ENCODE measurements around the gene P4HA1. TPM values are rescaled to one million over a fixed set of nuclear protein-coding genes. Genes with fewer than 3 reads are reported as not detected.
"Not testable (repeated sequence)": the region's sequence is repeated elsewhere in the genome, so short reads cannot be mapped to it uniquely, and the experiment has no call there.

P4HA1 gene
- total RNA-seq, 1 experiment from 2014 or later, result 65.9 TPM

DNA sequence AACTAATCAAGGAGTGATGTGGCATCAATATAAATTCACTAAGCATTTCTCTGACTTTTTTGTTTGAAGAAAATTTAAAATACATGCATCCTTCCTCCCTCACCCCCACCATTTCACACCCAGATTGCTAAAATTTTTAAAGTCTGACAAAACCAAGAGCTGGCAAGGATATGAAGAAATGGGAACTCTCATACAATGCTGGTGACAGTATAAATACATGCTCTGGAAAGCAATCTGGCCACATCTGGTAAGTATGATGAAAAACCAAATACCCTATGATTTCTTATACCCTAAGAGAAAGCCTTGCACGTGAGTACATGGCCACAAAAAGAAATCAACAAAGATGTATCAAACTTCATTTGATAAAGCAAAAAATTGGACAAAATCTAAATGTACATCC, 31.2 kb downstream of the P4HA1 start:
- peaks cover 16% of the 10 kb centered on the region for H3K36me3 ChIP-seq
- no peaks in the 10 kb centered on the region for H3K27me3 ChIP-seq
- no peaks in the 10 kb centered on the region for H3K9me3 ChIP-seq
- no peak overlapping the region for H3K4me3 ChIP-seq
- DNase-seq, result no peak

DNA sequence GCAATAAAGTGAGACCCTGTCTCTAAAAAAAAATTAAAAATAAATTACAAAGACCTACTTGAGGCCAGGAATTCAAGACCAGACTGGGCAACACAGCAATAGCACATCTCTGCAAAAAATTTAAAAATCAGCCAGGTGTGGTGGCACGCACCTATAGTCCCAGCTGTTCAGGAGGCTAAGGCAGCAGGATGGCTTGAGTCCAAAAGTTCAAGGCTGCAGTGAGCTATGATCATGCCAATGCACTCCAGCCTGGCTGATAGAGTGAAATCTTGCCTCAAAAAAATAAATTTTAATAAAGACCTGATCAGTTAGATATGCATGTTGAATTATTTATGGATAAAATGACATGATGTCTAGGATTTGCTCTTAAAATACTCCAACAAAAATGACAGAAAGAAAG, 34.9 kb downstream of the P4HA1 start:
- Histone ChIP-seq H3K4me3 (no peak overlapping the region), H3K36me3 (peaks cover 8% of the 10 kb centered on the region), H3K9me3 (no peaks in the 10 kb centered on the region), H3K27me3 (no peaks in the 10 kb centered on the region)
- no peak for DNase-seq

- Histone ChIP-seq H3K9me3 (no peaks in the 10 kb centered on the region), H3K4me3 (no peak overlapping the region), H3K27me3 (no peaks in the 10 kb centered on the region), H3K36me3 (peaks cover 8% of the 10 kb centered on the region)
- no peak for DNase-seq
Observed at GRCh38 chr10:73060738-73061635, 35.7 kb downstream of the P4HA1 start.

DNA sequence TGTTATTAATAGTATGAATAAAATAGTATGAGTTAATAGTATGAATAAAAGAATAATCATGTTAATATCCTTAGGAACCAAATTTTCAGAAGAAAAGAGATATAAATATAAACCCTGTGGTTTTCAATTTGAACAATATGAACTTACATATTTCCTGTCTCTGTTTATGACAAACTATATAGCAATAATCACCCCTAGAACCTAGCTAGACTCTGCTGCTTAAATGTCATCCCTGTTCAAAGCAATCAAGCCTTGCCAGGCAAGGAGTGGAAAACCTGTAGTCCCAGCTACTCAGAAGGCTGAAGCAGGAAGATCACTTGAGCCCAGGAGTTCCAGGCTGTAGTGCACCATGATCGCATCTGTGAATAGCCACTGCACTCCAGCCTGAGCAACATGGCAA, 36.5 kb downstream of the P4HA1 start:
- no peaks in the 10 kb centered on the region for H3K9me3 ChIP-seq
- H3K36me3 ChIP-seq, result peaks cover 11% of the 10 kb centered on the region
- DNase-seq, result no peak
- no peak overlapping the region for H3K4me3 ChIP-seq
- H3K27me3 ChIP-seq, result no peaks in the 10 kb centered on the region

DNA sequence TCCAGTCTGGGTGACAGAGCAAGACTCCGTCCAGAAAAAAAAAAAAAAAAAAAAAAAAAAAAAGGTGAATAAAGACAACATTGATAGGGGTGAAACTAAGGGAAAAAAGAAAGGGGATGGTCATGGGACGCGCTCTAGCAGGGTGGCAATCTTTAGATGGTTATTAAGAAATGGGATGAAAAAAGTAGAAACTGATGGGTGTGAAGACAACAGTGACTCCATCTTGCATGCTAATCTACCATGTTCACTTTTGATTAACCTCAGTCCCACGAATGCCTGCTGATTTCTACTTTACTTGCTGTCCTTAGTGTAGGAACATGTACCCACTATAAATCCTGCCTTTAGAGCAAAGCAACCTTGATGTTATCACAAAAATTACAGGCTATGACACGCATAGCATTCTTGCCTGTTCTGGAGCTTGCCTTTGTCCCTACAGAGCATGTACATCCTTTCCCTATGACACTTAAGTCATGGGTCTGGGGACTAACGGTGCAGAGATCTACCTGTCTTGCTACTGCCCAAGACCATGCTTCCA, 38.5 kb downstream of the P4HA1 start:
- Histone ChIP-seq H3K27me3 (no peaks in the 10 kb centered on the region), H3K36me3 (peaks cover 9% of the 10 kb centered on the region), H3K4me3 (no peak overlapping the region), H3K9me3 (no peaks in the 10 kb centered on the region)
- no peak for DNase-seq

GRCh38 chr10:73054286-73054685, 42.4 kb downstream of the P4HA1 start:
- Histone ChIP-seq H3K27me3 (no peaks in the 10 kb centered on the region), H3K9me3 (no peaks in the 10 kb centered on the region), H3K4me3 (no peak overlapping the region), H3K36me3 (peaks cover 17% of the 10 kb centered on the region)
- DNase-seq, result no peak

- no peaks in the 10 kb centered on the region for H3K27me3 ChIP-seq
- no peak overlapping the region for H3K4me3 ChIP-seq
- no peaks in the 10 kb centered on the region for H3K9me3 ChIP-seq
- peaks cover 17% of the 10 kb centered on the region for H3K36me3 ChIP-seq
- no peak for DNase-seq
Observed at GRCh38 chr10:73053275-73053674, 43.4 kb downstream of the P4HA1 start.

DNA sequence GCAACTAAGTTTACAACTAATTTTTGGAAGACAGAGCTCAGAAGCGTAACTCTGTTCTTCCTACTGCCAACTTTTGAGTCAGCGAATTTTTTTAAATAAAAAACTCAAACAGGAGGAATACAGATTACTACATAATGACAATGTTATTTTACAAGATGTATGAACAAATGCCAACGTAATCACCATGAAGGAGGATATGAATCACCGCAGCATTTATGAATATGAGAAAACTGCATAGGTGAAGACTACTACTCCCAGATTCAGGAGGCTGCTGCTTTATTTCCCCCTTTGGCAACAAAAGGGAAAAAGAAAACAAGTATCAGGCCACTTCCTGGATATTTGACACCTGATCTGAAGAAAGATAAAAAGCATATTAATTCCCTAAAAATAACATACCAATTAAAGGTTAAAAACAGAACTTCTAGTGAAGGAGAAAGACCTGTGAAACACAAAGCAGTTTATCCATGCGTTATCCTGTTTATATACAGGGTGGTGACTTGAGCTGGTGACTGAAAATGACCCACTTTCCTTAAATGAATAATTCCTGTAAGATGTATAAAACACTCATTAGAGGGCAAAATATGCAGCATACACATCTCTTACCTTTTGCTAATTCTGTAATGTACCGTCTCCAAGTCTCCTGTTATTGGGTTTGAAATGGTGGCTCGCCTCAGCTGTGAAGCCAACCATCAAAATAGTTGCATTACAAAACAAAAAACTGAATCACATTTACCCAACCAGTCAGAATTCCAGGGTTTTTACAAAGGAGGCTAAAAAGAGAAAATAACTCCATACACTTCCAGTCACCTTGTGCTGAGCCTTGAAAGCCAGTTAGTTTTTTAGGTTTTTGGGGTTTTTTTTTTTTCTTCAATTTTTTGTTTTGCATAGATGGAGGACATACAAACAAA, 52.0 kb downstream of the P4HA1 start:
- Histone ChIP-seq H3K4me3 (no peak overlapping the region), H3K27me3 (no peaks in the 10 kb centered on the region), H3K36me3 (peaks cover 18% of the 10 kb centered on the region)

GRCh38 chr10:73043766-73044377, 52.8 kb downstream of the P4HA1 start:
- peaks cover 2% of the 10 kb centered on the region; the same call in 1 of the 2 replicates for H3K9me3 ChIP-seq
- no peak for DNase-seq
- peaks cover 19% of the 10 kb centered on the region for H3K36me3 ChIP-seq
- no peaks in the 10 kb centered on the region for H3K27me3 ChIP-seq
- H3K4me3 ChIP-seq, result no peak overlapping the region

More for the DNA sequence above, 52.0 kb downstream of the P4HA1 start:
- no peak for DNase-seq
- peaks cover 2% of the 10 kb centered on the region; the same call in 1 of the 2 replicates for H3K9me3 ChIP-seq

GRCh38 chr10:73043319-73043718, 53.3 kb downstream of the P4HA1 start:
- Histone ChIP-seq H3K36me3 (peaks cover 21% of the 10 kb centered on the region), H3K9me3 (peaks cover 2% of the 10 kb centered on the region; the same call in 1 of the 2 replicates), H3K27me3 (no peaks in the 10 kb centered on the region), H3K4me3 (no peak overlapping the region)
- no peak for DNase-seq

- Histone ChIP-seq H3K9me3 (peaks cover 2% of the 10 kb centered on the region; the same call in 1 of the 2 replicates), H3K4me3 (no peak overlapping the region), H3K36me3 (peaks cover 21% of the 10 kb centered on the region), H3K27me3 (no peaks in the 10 kb centered on the region)
- no peak for DNase-seq
Observed at GRCh38 chr10:73042130-73042529, 54.5 kb downstream of the P4HA1 start.

DNA sequence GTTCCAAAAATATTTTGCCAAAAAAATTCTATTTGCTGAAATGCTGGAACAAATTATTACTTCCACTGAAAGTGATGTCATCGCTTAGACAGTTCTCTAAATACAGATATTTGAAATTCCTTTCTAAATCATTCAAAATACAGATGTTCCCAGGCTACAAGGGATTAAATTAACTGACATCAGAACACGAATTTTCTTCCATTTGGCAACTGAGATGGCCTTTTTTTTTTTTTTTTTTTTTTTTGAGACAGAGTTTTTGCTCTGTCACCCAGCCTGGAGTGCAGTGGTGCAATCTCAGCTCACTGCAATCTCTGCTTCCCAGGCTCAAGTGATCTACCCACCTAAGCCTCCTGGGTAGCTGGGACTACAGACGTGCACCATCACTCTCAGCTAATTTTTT, 57.0 kb downstream of the P4HA1 start:
- peaks cover 8% of the 10 kb centered on the region for H3K36me3 ChIP-seq
- peak; percentile 26 for DNase-seq
- H3K4me3 ChIP-seq, result no peak overlapping the region
- H3K27me3 ChIP-seq, result no peaks in the 10 kb centered on the region
- peaks cover 2% of the 10 kb centered on the region; the same call in 1 of the 2 replicates for H3K9me3 ChIP-seq

DNA sequence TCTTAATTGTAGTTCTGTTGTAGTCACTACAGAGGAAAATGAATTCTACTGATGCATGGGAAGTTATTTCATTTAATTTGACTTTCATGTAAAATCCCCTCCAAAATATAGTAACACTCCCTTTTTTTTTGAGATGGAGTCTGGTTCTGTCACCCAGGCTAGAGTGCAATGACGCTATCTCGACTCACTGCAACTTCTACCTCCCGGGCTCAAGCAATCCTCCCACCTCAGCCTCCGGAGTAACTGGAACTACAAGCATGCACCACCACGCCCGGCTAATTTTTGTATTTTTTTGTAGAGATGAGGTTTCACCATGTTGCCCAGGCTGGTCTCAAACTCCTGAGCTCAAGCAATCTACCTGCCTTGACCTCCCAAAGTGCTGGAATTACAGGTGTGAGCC, 60.4 kb downstream of the P4HA1 start:
- H3K9me3 ChIP-seq, H3K27me3 ChIP-seq, H3K4me3 ChIP-seq, DNase-seq: not testable (repeated sequence)
- H3K36me3 ChIP-seq, result peaks cover 11% of the 10 kb centered on the region

GRCh38 chr10:73032536-73032935, 64.1 kb downstream of the P4HA1 start:
- Histone ChIP-seq H3K27me3 (no peaks in the 10 kb centered on the region), H3K4me3 (no peak overlapping the region), H3K9me3 (no peaks in the 10 kb centered on the region), H3K36me3 (peaks cover 7% of the 10 kb centered on the region)
- DNase-seq, result no peak

GRCh38 chr10:73026623-73027022, 70.0 kb downstream of the P4HA1 start:
- not testable (repeated sequence) for H3K4me3 ChIP-seq, DNase-seq, H3K9me3 ChIP-seq, H3K27me3 ChIP-seq
- peaks cover 17% of the 10 kb centered on the region for H3K36me3 ChIP-seq

- H3K4me3 ChIP-seq, H3K27me3 ChIP-seq, DNase-seq, H3K9me3 ChIP-seq: not testable (repeated sequence)
- H3K36me3 ChIP-seq, result peaks cover 13% of the 10 kb centered on the region
Observed at GRCh38 chr10:73023455-73024070, 73.1 kb downstream of the P4HA1 start.
